ENCODE results near the gene RHBDF2. TPM values are rescaled to one million over a fixed set of nuclear protein-coding genes. Genes with fewer than 3 reads are reported as not detected.

The RHBDF2 gene
- total RNA-seq, 2 experiments from 2014 or later, result 144 to 173 TPM

DNA sequence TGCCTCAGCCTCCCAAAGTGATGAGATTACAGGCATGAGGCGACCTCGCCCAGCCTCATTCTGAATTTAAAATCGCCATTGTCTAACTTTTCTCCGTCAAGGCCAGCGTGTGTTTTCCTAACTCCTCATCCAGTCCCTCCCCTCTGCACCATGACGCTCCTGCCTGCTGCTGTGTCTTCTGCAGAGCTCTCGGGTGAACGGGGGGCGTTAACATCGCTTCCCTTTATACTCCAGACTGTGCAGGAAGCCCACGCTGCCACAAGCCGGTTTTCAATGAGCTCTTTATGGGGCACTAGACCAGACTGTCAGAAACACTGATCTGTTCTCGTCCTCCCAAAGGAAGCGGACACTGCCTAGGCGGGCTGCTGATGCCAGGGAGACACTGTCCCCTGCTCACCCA, 20.6 kb downstream of the RHBDF2 start:
- Histone ChIP-seq H3K4me2 (ENCODE audit: low read length) (peak overlapping the region; percentile 88), H3K9me3 (ENCODE audit: low read length) (no peaks in the 10 kb centered on the region), H3K27ac (ENCODE audit: low read depth, low read length, poor library complexity, severe bottlenecking) (peak overlapping the region; percentile 95), H4K20me1 (ENCODE audit: insufficient read depth, low read length) (no peaks in the 10 kb centered on the region), H3K36me3 (ENCODE audit: insufficient read depth, low read length) (peaks cover 49% of the 10 kb centered on the region), H2AFZ (ENCODE audit: low read length) (no peak overlapping the region), H3K79me2 (ENCODE audit: insufficient read depth, low read depth, low read length) (peaks cover 6% of the 10 kb centered on the region; the same call in 1 of the 2 replicates), H3K4me1 (ENCODE audit: insufficient read depth, low read length, poor library complexity, severe bottlenecking) (peaks cover 78% of the 10 kb centered on the region), H3K9me2 (ENCODE audit: insufficient read depth, low read length) (no peaks in the 10 kb centered on the region), H3K4me3 (ENCODE audit: low read depth, low read length, poor library complexity, severe bottlenecking) (peak overlapping the region; percentile 67)
- DNase-seq (ENCODE audit: low spot score), result peak; percentile 85
- no TSS peak for BruUV-seq (replicated peaks)
- POLR2A ChIA-PET, result interaction anchor here (1.0 to 4.7 kb wide), 14 partner anchors 12 to 217 kb away, joined by 3 to 57 read pairs (median 5); partner anchors contain the start of genes AANAT, PRPSAP1, RHBDF2 and UBE2O
- intact Hi-C loops (cut with micrococcal nuclease; ENCODE audit: unreplicated experiment), result loop anchor here (1.0 to 5.0 kb wide), 4 partner anchors 14 to 602 kb away; partner anchors contain the start of gene RHBDF2
- CTCF ChIA-PET (ENCODE audit: unreplicated experiment), result interaction anchor here (0.9 to 1.9 kb wide), 8 partner anchors 10 to 83 kb away, joined by 4 to 15 read pairs (median 6); partner anchors contain the start of gene AANAT
- TF ChIP-seq EZH2phosphoT487 (IDR thresholded peaks at IDR 0.05; ENCODE audit: borderline replicate concordance, low read depth, low read length), result no peak
- TF ChIP-seq, protein P1, sequence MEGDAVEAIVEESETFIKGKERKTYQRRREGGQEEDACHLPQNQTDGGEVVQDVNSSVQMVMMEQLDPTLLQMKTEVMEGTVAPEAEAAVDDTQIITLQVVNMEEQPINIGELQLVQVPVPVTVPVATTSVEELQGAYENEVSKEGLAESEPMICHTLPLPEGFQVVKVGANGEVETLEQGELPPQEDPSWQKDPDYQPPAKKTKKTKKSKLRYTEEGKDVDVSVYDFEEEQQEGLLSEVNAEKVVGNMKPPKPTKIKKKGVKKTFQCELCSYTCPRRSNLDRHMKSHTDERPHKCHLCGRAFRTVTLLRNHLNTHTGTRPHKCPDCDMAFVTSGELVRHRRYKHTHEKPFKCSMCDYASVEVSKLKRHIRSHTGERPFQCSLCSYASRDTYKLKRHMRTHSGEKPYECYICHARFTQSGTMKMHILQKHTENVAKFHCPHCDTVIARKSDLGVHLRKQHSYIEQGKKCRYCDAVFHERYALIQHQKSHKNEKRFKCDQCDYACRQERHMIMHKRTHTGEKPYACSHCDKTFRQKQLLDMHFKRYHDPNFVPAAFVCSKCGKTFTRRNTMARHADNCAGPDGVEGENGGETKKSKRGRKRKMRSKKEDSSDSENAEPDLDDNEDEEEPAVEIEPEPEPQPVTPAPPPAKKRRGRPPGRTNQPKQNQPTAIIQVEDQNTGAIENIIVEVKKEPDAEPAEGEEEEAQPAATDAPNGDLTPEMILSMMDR (conservative IDR thresholded peaks at IDR 0.05; ENCODE audit: low read length), result no peak

DNA sequence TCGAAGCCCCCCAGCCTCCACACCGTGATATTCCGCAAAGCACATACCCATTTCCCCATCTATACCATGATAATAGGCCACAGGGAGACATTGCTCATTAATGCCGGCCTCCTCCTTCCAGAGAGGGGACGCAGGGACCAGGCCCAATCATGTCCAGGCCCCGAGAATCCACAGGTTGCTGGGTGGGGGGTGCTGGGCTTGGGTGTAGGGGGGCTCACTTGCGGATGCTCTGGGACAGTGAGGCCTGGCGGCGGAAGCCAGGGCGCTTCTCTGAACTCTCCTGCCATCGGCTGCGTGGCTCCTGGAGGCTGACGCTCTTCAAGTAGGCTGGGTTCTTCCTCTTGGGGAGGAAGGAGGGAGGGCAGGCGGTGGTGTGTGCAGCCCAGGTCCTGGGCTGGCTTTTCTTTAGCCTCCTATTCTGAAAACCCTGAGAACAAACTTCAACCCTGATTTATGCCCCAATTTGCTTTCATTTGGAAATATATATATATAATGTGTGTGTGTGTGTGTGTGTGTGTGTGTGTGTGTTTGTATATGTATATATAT, 21.6 kb downstream of the RHBDF2 start:
- CTCF ChIA-PET (ENCODE audit: unreplicated experiment), result interaction anchor here (0.9 to 1.9 kb wide), 6 partner anchors 13 to 27 kb away, joined by 4 to 15 read pairs (median 8); partner anchors contain the start of gene AANAT
- Histone ChIP-seq H3K9me3 (ENCODE audit: low read length) (no peaks in the 10 kb centered on the region), H3K36me3 (ENCODE audit: insufficient read depth, low read length) (peaks cover 58% of the 10 kb centered on the region), H3K4me1 (ENCODE audit: insufficient read depth, low read length, poor library complexity, severe bottlenecking) (peaks cover 68% of the 10 kb centered on the region), H3K27ac (ENCODE audit: low read depth, low read length, poor library complexity, severe bottlenecking) (peak overlapping the region; percentile 95), H4K20me1 (ENCODE audit: insufficient read depth, low read length) (no peaks in the 10 kb centered on the region), H2AFZ (ENCODE audit: low read length) (no peak overlapping the region), H3K4me3 (ENCODE audit: low read depth, low read length, poor library complexity, severe bottlenecking) (peak overlapping the region; percentile 49), H3K4me2 (ENCODE audit: low read length) (peak overlapping the region; percentile 63), H3K79me2 (ENCODE audit: insufficient read depth, low read depth, low read length) (peaks cover 6% of the 10 kb centered on the region; the same call in 1 of the 2 replicates), H3K9me2 (ENCODE audit: insufficient read depth, low read length) (no peaks in the 10 kb centered on the region)
- POLR2A ChIA-PET, result interaction anchor here (1.0 to 4.7 kb wide), 12 partner anchors 12 to 52 kb away, joined by 3 to 57 read pairs (median 6); partner anchors contain the start of genes AANAT, RHBDF2 and UBE2O
- intact Hi-C loops (cut with micrococcal nuclease; ENCODE audit: unreplicated experiment), result loop anchor here (2.0 to 5.0 kb wide), 2 partner anchors 51 to 603 kb away; no protein-coding TSS in a partner anchor
- peak; percentile 84 for DNase-seq (ENCODE audit: low spot score)
- BruUV-seq (replicated peaks), result no TSS peak
- no peak for TF ChIP-seq EZH2phosphoT487 (IDR thresholded peaks at IDR 0.05; ENCODE audit: borderline replicate concordance, low read depth, low read length)
- TF ChIP-seq, protein P1 (conservative IDR thresholded peaks at IDR 0.05; ENCODE audit: low read length), result no peak
